Stimulated activated CD4-positive, alpha-beta T cell treated with anti-CD3 and anti-CD28 coated beads, Interleukin-1b, Interleukin-23, amount 100 ng/mL, for 48 hours (primary cell): ENCODE data around the gene UBIAD1.
"Not testable (repeated sequence)": the region's sequence is repeated elsewhere in the genome, so short reads cannot be mapped to it uniquely, and the experiment has no call there.

Experiments used
- DNase-seq: peaks from one replicate; pipeline ENCODE4 v3.0.0-alpha.2; 2020

UBIAD1 gene

GRCh38 chr1:11280719-11281376 is 7.8 kb downstream of the UBIAD1 start:
- no peak for DNase-seq

GRCh38 chr1:11281518-11282331 is 8.7 kb downstream of the UBIAD1 start:
- DNase-seq: no peak

GRCh38 chr1:11283151-11283550 is 10.2 kb downstream of the UBIAD1 start:
- DNase-seq: no peak

- no peak for DNase-seq
Measured at GRCh38 chr1:11284784-11285183, 11.8 kb downstream of the UBIAD1 start.

GRCh38 chr1:11285883-11286734 is 13.1 kb downstream of the UBIAD1 start:
- DNase-seq: no peak

GRCh38 chr1:11286735-11287410 is 13.9 kb downstream of the UBIAD1 start:
- no peak for DNase-seq

GRCh38 chr1:11289064-11289463 is 16.1 kb downstream of the UBIAD1 start:
- DNase-seq: no peak

GRCh38 chr1:11291049-11291448 is 18.1 kb downstream of the UBIAD1 start:
- DNase-seq: no peak

- DNase-seq: no peak
Measured at GRCh38 chr1:11293856-11294255, 20.9 kb downstream of the UBIAD1 start.

GRCh38 chr1:11294951-11295350 is 22.0 kb downstream of the UBIAD1 start:
- no peak for DNase-seq

- DNase-seq: no peak
Measured at GRCh38 chr1:11295905-11296304, 22.9 kb downstream of the UBIAD1 start.

GRCh38 chr1:11297774-11298173 is 24.8 kb downstream of the UBIAD1 start:
- not testable (repeated sequence) for DNase-seq

GRCh38 chr1:11298390-11299224 is 25.6 kb downstream of the UBIAD1 start:
- no peak for DNase-seq

GRCh38 chr1:11299225-11299574 is 26.2 kb downstream of the UBIAD1 start:
- DNase-seq: no peak

- DNase-seq: no peak
Measured at GRCh38 chr1:11301601-11302000, 28.6 kb downstream of the UBIAD1 start.

- no peak for DNase-seq
Measured at GRCh38 chr1:11302366-11302765, 29.4 kb downstream of the UBIAD1 start.

GRCh38 chr1:11305516-11305915 is 32.5 kb downstream of the UBIAD1 start:
- not testable (repeated sequence) for DNase-seq

GRCh38 chr1:11307852-11308251 is 34.9 kb downstream of the UBIAD1 start:
- DNase-seq: no peak

GRCh38 chr1:11308699-11309224 is 35.8 kb downstream of the UBIAD1 start:
- DNase-seq: no peak

GRCh38 chr1:11309385-11309784 is 36.4 kb downstream of the UBIAD1 start:
- DNase-seq: no peak

- no peak for DNase-seq
Measured at GRCh38 chr1:11311816-11312755, 39.1 kb downstream of the UBIAD1 start.
